KMS-11 (cell line): ENCODE data around the gene MYORG.

Experiments used
- H2AFZ ChIP-seq: fragments of 200-600 bp; sonication (generic); 2 replicates; pipeline ENCODE4 v1.6.1; 2016; ENCODE audit warnings: antibody characterized with exemption, mixed run types, low read depth
- H3K27ac ChIP-seq: fragments of 200-600 bp; sonication (generic); 2 replicates; pipeline ENCODE4 v1.6.1; 2016; ENCODE audit warnings: mild to moderate bottlenecking, mixed run types
- H3K27me3 ChIP-seq: fragments of 200-600 bp; sonication (generic); 2 replicates; pipeline ENCODE4 v1.6.1; 2017; ENCODE audit warnings: mild to moderate bottlenecking, low read depth, mixed run types, moderate library complexity; ENCODE audit not compliant: insufficient read depth
- H3K36me3 ChIP-seq: fragments of 200-600 bp; sonication (generic); 2 replicates; pipeline ENCODE4 v1.6.1; 2017; ENCODE audit warnings: mild to moderate bottlenecking, mixed run types; ENCODE audit not compliant: insufficient read depth
- H3K4me1 ChIP-seq: fragments of 200-600 bp; sonication (generic); 2 replicates; pipeline ENCODE4 v1.6.1; 2016; ENCODE audit warnings: mild to moderate bottlenecking, low read depth, mixed run types; ENCODE audit not compliant: poor library complexity, severe bottlenecking
- H3K4me2 ChIP-seq: fragments of 200-600 bp; sonication (generic); 2 replicates; pipeline ENCODE4 v1.7.0; 2016; ENCODE audit warnings: mild to moderate bottlenecking, mixed run types
- H3K4me3 ChIP-seq: fragments of 200-600 bp; sonication (generic); IDR thresholded peaks from 2 replicates; pipeline ENCODE4 v1.6.1; 2017; ENCODE audit warnings: low read depth, low read length, mixed read lengths; ENCODE audit not compliant: insufficient read depth
- H3K79me2 ChIP-seq: fragments of 200-600 bp; sonication (generic); 2 replicates; pipeline ENCODE4 v1.6.1; 2016; ENCODE audit warnings: low read depth, mixed run types; ENCODE audit not compliant: insufficient read depth
- H3K9ac ChIP-seq: fragments of 200-600 bp; sonication (generic); 2 replicates; pipeline ENCODE4 v1.6.1; 2016; ENCODE audit warnings: mild to moderate bottlenecking, mixed run types
- H4K20me1 ChIP-seq: fragments of 200-600 bp; sonication (generic); 2 replicates; pipeline ENCODE4 v1.6.1; 2016; ENCODE audit warnings: mild to moderate bottlenecking, mixed run types; ENCODE audit not compliant: insufficient read depth
- CTCF ChIP-seq: fragments of 200-600 bp; sonication (generic); conservative IDR thresholded peaks from 2 replicates; pipeline ENCODE4 v1.6.1; 2017; ENCODE audit warnings: low read depth, mild to moderate bottlenecking, antibody characterized with exemption, low read length, moderate library complexity, mixed read lengths

The MYORG gene

GRCh38 chr9:34405719-34406118, 29.0 kb upstream of the MYORG start:
- no peak for TF ChIP-seq CTCF
- H3K9ac ChIP-seq: no peak overlapping the region
- no peaks in the 10 kb centered on the region for H3K4me1 ChIP-seq
- H3K4me3 ChIP-seq: no peak overlapping the region
- no peak overlapping the region for H2AFZ ChIP-seq
- H3K27ac ChIP-seq: no peak overlapping the region
- H3K79me2 ChIP-seq: no peaks in the 10 kb centered on the region
- H3K4me2 ChIP-seq: no peak overlapping the region
- no peaks in the 10 kb centered on the region for H3K27me3 ChIP-seq
- H4K20me1 ChIP-seq: no peaks in the 10 kb centered on the region
- H3K36me3 ChIP-seq: no peaks in the 10 kb centered on the region

GRCh38 chr9:34403554-34404380, 27.1 kb upstream of the MYORG start:
- no peaks in the 10 kb centered on the region for H4K20me1 ChIP-seq
- no peak overlapping the region for H3K4me2 ChIP-seq
- H3K36me3 ChIP-seq: no peaks in the 10 kb centered on the region

GRCh38 chr9:34400686-34401602, 24.2 kb upstream of the MYORG start:
- TF ChIP-seq CTCF: no peak
- Histone ChIP-seq H3K4me2 (no peak overlapping the region), H3K9ac (no peak overlapping the region), H2AFZ (no peak overlapping the region), H3K27ac (no peak overlapping the region), H3K27me3 (no peaks in the 10 kb centered on the region), H4K20me1 (no peaks in the 10 kb centered on the region), H3K4me1 (no peaks in the 10 kb centered on the region), H3K79me2 (no peaks in the 10 kb centered on the region), H3K36me3 (no peaks in the 10 kb centered on the region), H3K4me3 (no peak overlapping the region)

More at GRCh38 chr9:34403554-34404380, 27.1 kb upstream of the MYORG start:
- Histone ChIP-seq H2AFZ (no peak overlapping the region), H3K9ac (no peak overlapping the region), H3K4me3 (no peak overlapping the region), H3K27ac (no peak overlapping the region), H3K79me2 (no peaks in the 10 kb centered on the region), H3K27me3 (no peaks in the 10 kb centered on the region), H3K4me1 (no peaks in the 10 kb centered on the region)
- peak; percentile 99 for TF ChIP-seq CTCF

- Histone ChIP-seq H3K27me3 (no peaks in the 10 kb centered on the region), H3K27ac (no peak overlapping the region), H3K4me2 (no peak overlapping the region), H3K9ac (no peak overlapping the region), H4K20me1 (no peaks in the 10 kb centered on the region), H3K4me3 (no peak overlapping the region), H3K36me3 (no peaks in the 10 kb centered on the region), H3K79me2 (no peaks in the 10 kb centered on the region), H2AFZ (no peak overlapping the region), H3K4me1 (no peaks in the 10 kb centered on the region)
- TF ChIP-seq CTCF: no peak
Measured at GRCh38 chr9:34400275-34400674, 23.6 kb upstream of the MYORG start.
